AG09319 (cell line): Measurements from ENCODE around the gene MORF4L1.
"Not testable (repeated sequence)": the region's sequence is repeated elsewhere in the genome, so short reads cannot be mapped to it uniquely, and the experiment has no call there.

Experiments used
- DNase-seq: peaks from one replicate; pipeline ENCODE4 v3.0.0-alpha.2; 2010; ENCODE audit warnings: low read depth; ENCODE audit errors: extremely low read depth
- CTCF ChIP-seq: IDR thresholded peaks from 2 replicates; pipeline ENCODE4 v1.5.1; 2011; ENCODE audit warnings: low read depth, mild to moderate bottlenecking, inconsistent platforms, low read length, moderate library complexity

MORF4L1 gene

GRCh38 chr15:78895471-78895870 lies 22.8 kb downstream of the MORF4L1 start:
- no peak for DNase-seq
- no peak for TF ChIP-seq CTCF

GRCh38 chr15:78898540-78898939 lies 25.9 kb downstream of the MORF4L1 start:
- no peak for DNase-seq
- TF ChIP-seq CTCF, result no peak

- DNase-seq, result not testable (repeated sequence)
Observed at GRCh38 chr15:78900819-78901533, 28.3 kb downstream of the MORF4L1 start.

- not testable (repeated sequence) for DNase-seq
Observed at GRCh38 chr15:78902281-78903032, 29.8 kb downstream of the MORF4L1 start.

GRCh38 chr15:78904599-78905358 lies 32.1 kb downstream of the MORF4L1 start:
- TF ChIP-seq CTCF, result no peak
- no peak for DNase-seq

GRCh38 chr15:78906316-78906620 lies 33.6 kb downstream of the MORF4L1 start:
- TF ChIP-seq CTCF, result no peak
- DNase-seq, result peak; percentile 41

GRCh38 chr15:78907577-78907976 lies 34.9 kb downstream of the MORF4L1 start:
- TF ChIP-seq CTCF, result peak; percentile 9
- no peak for DNase-seq

GRCh38 chr15:78909160-78909695 lies 36.5 kb downstream of the MORF4L1 start:
- no peak for TF ChIP-seq CTCF
- no peak for DNase-seq
